Esophagus squamous epithelium (tissue), 5 donors: ENCODE measurements around the gene TSPYL4. TPM values are rescaled to one million over a fixed set of nuclear protein-coding genes. Genes with fewer than 3 reads are reported as not detected.

Experiments used
- DNase-seq: peaks from one replicate; lab custom pipeline; 2025; lab: John Stamatoyannopoulos, UW
- H3K27ac ChIP-seq, 4 donors: fragments of 200-600 bp; sonication (generic); one replicate each; pipeline ENCODE4 v1.5.1; 2016 to 2019; ENCODE audit warnings: mild to moderate bottlenecking in 1 of 4
- H3K27me3 ChIP-seq, 4 donors: fragments of 200-600 bp; sonication (generic); 1 replicate in 3 of 4; 2 replicates in 1 of 4; pipeline versions ENCODE4 v1.5.1 to v1.6.0; 2017 to 2021; ENCODE audit warnings: antibody characterized with exemption in 1 of 4
- H3K36me3 ChIP-seq, 3 donors: fragments of 200-600 bp; sonication (generic); one replicate each; pipeline ENCODE4 v1.5.1; 2016 to 2019
- H3K4me1 ChIP-seq, 3 donors: fragments of 200-600 bp; sonication (generic); one replicate each; pipeline ENCODE4 v1.5.1; 2017 to 2019
- H3K4me3 ChIP-seq, 4 donors: fragments of 200-600 bp; sonication (generic); 1 replicate in 3 of 4; 2 replicates in 1 of 4; pipeline ENCODE4 v1.5.1; 2016 to 2019; ENCODE audit warnings: mild to moderate bottlenecking in 2 of 4, moderate library complexity in 1 of 4
- H3K9me3 ChIP-seq, 3 donors: fragments of 200-600 bp; sonication (generic); one replicate each; pipeline ENCODE4 v1.5.1; 2016 to 2019
- POLR2A ChIP-seq, 4 donors: fragments of 450-650 bp; IDR thresholded peaks; one replicate each; pipeline ENCODE4 v1.6.1; 2017; ENCODE audit warnings: antibody characterized with exemption in 4 of 4, mild to moderate bottlenecking in 4 of 4, moderate library complexity in 3 of 4
- WGBS, 2 donors: methylation state at CpG; one replicate each; pipeline ENCODE4 v1.1.5; 2018; 5-methylcytosine and 5-hydroxymethylcytosine counted together
- intact Hi-C: fragments of 100-400 bp; cut with DNase I; formaldehyde crosslinking; loops from one replicate; pipeline ENCODE4 v1.15.0; 2022
- total RNA-seq, 4 donors: library from RNA; depleted of rRNA; stranded (reverse); fragments of >200 nt; gene quantifications; one replicate each; pipeline ENCODE4 v1.1.0, GENCODE V29; 2016
- TF ChIP-seq, protein P1 (sequence below), 6 experiments: fragments of 450-650 bp in 4 of 6; fragments of 200-600 bp in 2 of 6; sonication (generic) in 2 of 6; IDR thresholded peaks; one replicate each; pipeline ENCODE4 v1.5.1; 2016 to 2019; ENCODE audit warnings: antibody characterized with exemption in 6 of 6, mild to moderate bottlenecking in 4 of 6, moderate library complexity in 4 of 6
- donor health status: DM: yes; HTN: yes; CAD: no.

The TSPYL4 gene
- total RNA-seq, 4 donors from 2014 or later, result 2.8 to 11.8 (median 6.3) TPM

GRCh38 chr6:116246089-116246488 lies 7.8 kb downstream of the TSPYL4 start:
- Histone ChIP-seq H3K4me1 (peaks cover 6 to 24% (median 16%) of the 10 kb centered on the region in 3 donors), H3K9me3 (no peaks in the 10 kb centered on the region), H3K36me3 (peaks cover 0 to 8% (median 0%) of the 10 kb centered on the region in 3 donors), H3K4me3 (no peak overlapping the region), H3K27me3 (no peaks in the 10 kb centered on the region), H3K27ac (no peak overlapping the region)
- no peak for DNase-seq
- TF ChIP-seq, protein P1, sequence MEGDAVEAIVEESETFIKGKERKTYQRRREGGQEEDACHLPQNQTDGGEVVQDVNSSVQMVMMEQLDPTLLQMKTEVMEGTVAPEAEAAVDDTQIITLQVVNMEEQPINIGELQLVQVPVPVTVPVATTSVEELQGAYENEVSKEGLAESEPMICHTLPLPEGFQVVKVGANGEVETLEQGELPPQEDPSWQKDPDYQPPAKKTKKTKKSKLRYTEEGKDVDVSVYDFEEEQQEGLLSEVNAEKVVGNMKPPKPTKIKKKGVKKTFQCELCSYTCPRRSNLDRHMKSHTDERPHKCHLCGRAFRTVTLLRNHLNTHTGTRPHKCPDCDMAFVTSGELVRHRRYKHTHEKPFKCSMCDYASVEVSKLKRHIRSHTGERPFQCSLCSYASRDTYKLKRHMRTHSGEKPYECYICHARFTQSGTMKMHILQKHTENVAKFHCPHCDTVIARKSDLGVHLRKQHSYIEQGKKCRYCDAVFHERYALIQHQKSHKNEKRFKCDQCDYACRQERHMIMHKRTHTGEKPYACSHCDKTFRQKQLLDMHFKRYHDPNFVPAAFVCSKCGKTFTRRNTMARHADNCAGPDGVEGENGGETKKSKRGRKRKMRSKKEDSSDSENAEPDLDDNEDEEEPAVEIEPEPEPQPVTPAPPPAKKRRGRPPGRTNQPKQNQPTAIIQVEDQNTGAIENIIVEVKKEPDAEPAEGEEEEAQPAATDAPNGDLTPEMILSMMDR (IDR thresholded peaks at IDR 0.05), result no peak
- TF ChIP-seq POLR2A (IDR thresholded peaks at IDR 0.05), result no peak
- intact Hi-C loops, result no loop called here
- 84 to 95% methylated on average over 4 of the region's 4 CpGs for WGBS, 2 donors

- Histone ChIP-seq H3K36me3 (peaks cover 0 to 10% (median 0%) of the 10 kb centered on the region in 3 donors), H3K4me3 (no peak overlapping the region), H3K27me3 (no peaks in the 10 kb centered on the region), H3K27ac (peak overlapping the region in 2 of 4 donors; percentile 14 to 19), H3K4me1 (peaks cover 0 to 9% (median 0%) of the 10 kb centered on the region in 3 donors), H3K9me3 (no peaks in the 10 kb centered on the region)
- DNase-seq, result no peak
- WGBS, 2 donors, result 70 to 87% methylated on average over 4 of the region's 4 CpGs
- intact Hi-C loops, result no loop called here
- TF ChIP-seq, protein P1 (IDR thresholded peaks at IDR 0.05), result no peak
- no peak for TF ChIP-seq POLR2A (IDR thresholded peaks at IDR 0.05)
Observed at GRCh38 chr6:116244284-116244683, 9.6 kb downstream of the TSPYL4 start.

- no peak for DNase-seq
- 94 to 100% methylated on average over 1 of the region's 1 CpG for WGBS, 2 donors
- Histone ChIP-seq H3K27ac (no peak overlapping the region), H3K36me3 (peaks cover 0 to 33% (median 4%) of the 10 kb centered on the region in 3 donors), H3K4me1 (peaks cover 0 to 4% (median 0%) of the 10 kb centered on the region in 3 donors), H3K27me3 (no peaks in the 10 kb centered on the region), H3K9me3 (no peaks in the 10 kb centered on the region), H3K4me3 (no peak overlapping the region)
- intact Hi-C loops, result no loop called here
- no peak for TF ChIP-seq POLR2A (IDR thresholded peaks at IDR 0.05)
- TF ChIP-seq, protein P1 (IDR thresholded peaks at IDR 0.05), result no peak
Observed at GRCh38 chr6:116239856-116240255, 14.0 kb downstream of the TSPYL4 start.

GRCh38 chr6:116239256-116239655 lies 14.6 kb downstream of the TSPYL4 start:
- Histone ChIP-seq H3K4me1 (no peaks in the 10 kb centered on the region), H3K4me3 (no peak overlapping the region), H3K27ac (no peak overlapping the region), H3K36me3 (peaks cover 0 to 33% (median 4%) of the 10 kb centered on the region in 3 donors), H3K9me3 (no peaks in the 10 kb centered on the region), H3K27me3 (no peaks in the 10 kb centered on the region)
- intact Hi-C loops, result no loop called here
- no peak for TF ChIP-seq POLR2A (IDR thresholded peaks at IDR 0.05)
- TF ChIP-seq, protein P1 (IDR thresholded peaks at IDR 0.05), result no peak
- DNase-seq, result no peak
- WGBS, 2 donors, result 91 to 100% methylated on average over 2 of the region's 2 CpGs

GRCh38 chr6:116238083-116238482 lies 15.8 kb downstream of the TSPYL4 start:
- no peaks in the 10 kb centered on the region for H3K27me3 ChIP-seq
- no peaks in the 10 kb centered on the region for H3K4me1 ChIP-seq
- H3K4me3 ChIP-seq, result no peak overlapping the region
- no peak for DNase-seq
- H3K27ac ChIP-seq, result no peak overlapping the region
- H3K9me3 ChIP-seq, result no peaks in the 10 kb centered on the region
- intact Hi-C loops, result no loop called here
- H3K36me3 ChIP-seq, result peaks cover 0 to 33% (median 4%) of the 10 kb centered on the region in 3 donors
- TF ChIP-seq, protein P1 (IDR thresholded peaks at IDR 0.05), result no peak
- no peak for TF ChIP-seq POLR2A (IDR thresholded peaks at IDR 0.05)
- 71 to 85% methylated on average over 2 of the region's 2 CpGs for WGBS, 2 donors
